Activated naive CD8-positive, alpha-beta T cell treated with anti-CD3 and anti-CD28 coated beads, Interleukin-2, amount 10 ng/mL, durations not matched to agents 7 days and 5 days (primary cell): ENCODE data around the gene RPS21. TPM values are rescaled to one million over a fixed set of nuclear protein-coding genes. Genes with fewer than 3 reads are reported as not detected.

Experiments used
- total RNA-seq, 2 experiments: library from RNA; stranded (reverse); gene quantifications; one replicate each; pipeline ENCODE4 v1.2.3, GENCODE V29; 2021

Gene RPS21
- total RNA-seq, 2 experiments from 2014 or later: 2,045 to 2,157 TPM

Other genes starting within 250 kb of the RPS21 start
- 100 to 1,000 TPM; 219 to 236 TPM for gene PSMA7, start 243.7 kb upstream of the RPS21 start, total RNA-seq
- 10 to 100 TPM; 21.0 to 23.3 TPM for gene SS18L1, start 243.3 kb upstream of the RPS21 start, total RNA-seq
- gene MTG2, start 204.1 kb upstream of the RPS21 start, total RNA-seq: 10 to 100 TPM; 34.9 to 39.5 TPM
- gene HRH3, start 166.8 kb upstream of the RPS21 start, total RNA-seq: not detected
- 10 to 100 TPM; 47.2 to 49.5 TPM for gene OSBPL2, start 148.6 kb upstream of the RPS21 start, total RNA-seq
- 10 to 100 TPM; 72.4 to 74.6 TPM for gene ADRM1, start 84.1 kb upstream of the RPS21 start, total RNA-seq
- under 1 TPM; 0.54 to 0.80 TPM for gene LAMA5, start 19.8 kb upstream of the RPS21 start, total RNA-seq
- 10 to 100 TPM; 12.1 to 14.4 TPM for gene CABLES2, start 20.2 kb downstream of the RPS21 start, total RNA-seq
- not detected for gene RBBP8NL, start 40.4 kb downstream of the RPS21 start, total RNA-seq
- gene GATA5, start 88.9 kb downstream of the RPS21 start, total RNA-seq: not detected